Trophoblast cell (in vitro differentiated cells and primary cell): ENCODE results near the gene MARCHF2.

Experiments
- DNase-seq, 2 donors: peaks; one replicate each; pipeline ENCODE4 v3.0.0-alpha.2; 2016
- H2AFZ ChIP-seq: 2 replicates; pipeline ENCODE4 v1.6.1; 2013; ENCODE audit warnings: low read length, moderate library complexity, mild to moderate bottlenecking; ENCODE audit not compliant: insufficient read depth, poor library complexity
- H2AK5ac ChIP-seq: 2 replicates; pipeline ENCODE4 v1.6.1; 2013; ENCODE audit warnings: mild to moderate bottlenecking, low read length
- H2BK120ac ChIP-seq: 2 replicates; pipeline ENCODE4 v1.6.1; 2013; ENCODE audit warnings: low read length, mild to moderate bottlenecking, moderate library complexity; ENCODE audit not compliant: insufficient read depth, poor library complexity
- H2BK12ac ChIP-seq: 2 replicates; pipeline ENCODE4 v1.6.1; 2013; ENCODE audit warnings: mild to moderate bottlenecking, low read length, moderate library complexity
- H2BK5ac ChIP-seq: 2 replicates; pipeline ENCODE4 v1.6.1; 2013; ENCODE audit warnings: low read length, low read depth, moderate library complexity, mild to moderate bottlenecking; ENCODE audit not compliant: poor library complexity
- H3K14ac ChIP-seq: 2 replicates; pipeline ENCODE4 v1.6.1; 2013; ENCODE audit warnings: mild to moderate bottlenecking, low read length
- H3K18ac ChIP-seq: 2 replicates; pipeline ENCODE4 v1.6.1; 2013; ENCODE audit warnings: mild to moderate bottlenecking, low read length
- H3K23ac ChIP-seq: 2 replicates; pipeline ENCODE4 v1.6.1; 2013; ENCODE audit warnings: low read length
- H3K27ac ChIP-seq: 2 replicates; pipeline ENCODE4 v1.5.1; 2013; ENCODE audit warnings: low read depth, mild to moderate bottlenecking, inconsistent platforms, low read length, moderate library complexity
- H3K27me3 ChIP-seq: 2 replicates; pipeline ENCODE4 v1.6.1; 2013; ENCODE audit warnings: inconsistent platforms, mild to moderate bottlenecking, low read length, moderate library complexity; ENCODE audit not compliant: insufficient read depth
- H3K36me3 ChIP-seq, 2 experiments: 1 replicate in 1 of 2; 2 replicates in 1 of 2; pipeline ENCODE4 v1.6.1; 2013; ENCODE audit warnings: low read length in 2 of 2, mild to moderate bottlenecking in 2 of 2, moderate library complexity in 1 of 2; ENCODE audit not compliant: insufficient read depth in 2 of 2, control insufficient read depth in 1 of 2
- H3K4ac ChIP-seq: 2 replicates; pipeline ENCODE4 v1.6.1; 2013; ENCODE audit warnings: low read depth, mild to moderate bottlenecking, low read length, moderate library complexity
- H3K4me1 ChIP-seq, 2 experiments: 1 replicate in 1 of 2; 2 replicates in 1 of 2; pipeline ENCODE4 v1.6.1; 2013; ENCODE audit warnings: low read length in 2 of 2, mild to moderate bottlenecking in 2 of 2, moderate library complexity in 1 of 2; ENCODE audit not compliant: insufficient read depth in 2 of 2, control insufficient read depth in 1 of 2
- H3K4me2 ChIP-seq: 2 replicates; pipeline ENCODE4 v1.6.1; 2013; ENCODE audit warnings: inconsistent platforms, mild to moderate bottlenecking, low read length, moderate library complexity
- H3K4me3 ChIP-seq: 2 replicates; pipeline ENCODE4 v1.5.1; 2013; ENCODE audit warnings: mild to moderate bottlenecking, low read depth, low read length, inconsistent platforms
- H3K79me1 ChIP-seq: one replicate; pipeline ENCODE4 v1.6.1; 2013; ENCODE audit warnings: low read length
- H3K79me2 ChIP-seq: 2 replicates; pipeline ENCODE4 v1.6.1; 2013; ENCODE audit warnings: low read length, mild to moderate bottlenecking; ENCODE audit not compliant: control insufficient read depth, insufficient read depth, poor library complexity
- H3K9ac ChIP-seq: 2 replicates; pipeline ENCODE4 v1.6.1; 2013; ENCODE audit warnings: mild to moderate bottlenecking, low read length
- H3K9me3 ChIP-seq: 2 replicates; pipeline ENCODE4 v1.6.1; 2013; ENCODE audit warnings: low read depth, mild to moderate bottlenecking, control low read depth, inconsistent platforms, low read length; ENCODE audit not compliant: insufficient read depth
- H4K12ac ChIP-seq: 2 replicates; pipeline ENCODE4 v1.6.1; 2013; ENCODE audit warnings: low read depth, mild to moderate bottlenecking, low read length, moderate library complexity
- H4K8ac ChIP-seq: 2 replicates; pipeline ENCODE4 v1.6.1; 2013; ENCODE audit warnings: low read depth, mild to moderate bottlenecking, low read length, moderate library complexity
- H4K91ac ChIP-seq: one replicate; pipeline ENCODE4 v1.6.1; 2013; ENCODE audit warnings: low read depth, mild to moderate bottlenecking, low read length, moderate library complexity
- WGBS: extraction: QIAGEN DNeasy Blood & Tissue Kit; methylation state at CpG from one replicate; pipeline ENCODE4 v1.1.7; 2013; ENCODE audit warnings: missing lambda C conversion rate; ENCODE audit not compliant: insufficient read length, insufficient coverage; ENCODE audit errors: extremely low coverage; 5-methylcytosine and 5-hydroxymethylcytosine counted together

MARCHF2 gene

GRCh38 chr19:8452446-8453123, 39.5 kb downstream of the MARCHF2 start:
- no peak overlapping the region for H2BK12ac ChIP-seq
- no peaks in the 10 kb centered on the region for H3K27me3 ChIP-seq
- no peak overlapping the region for H3K18ac ChIP-seq
- no peak overlapping the region for H4K8ac ChIP-seq
- H2AFZ ChIP-seq = peak overlapping the region; percentile 25
- peaks cover 0 to 9% of the 10 kb centered on the region in 2 experiments for H3K4me1 ChIP-seq
- no peak overlapping the region for H4K91ac ChIP-seq
- no peak overlapping the region for H3K14ac ChIP-seq
- peak overlapping the region; percentile 68 for H3K23ac ChIP-seq
- peak overlapping the region; percentile 97 for H3K4ac ChIP-seq
- no peak overlapping the region for H2BK5ac ChIP-seq
- no peak overlapping the region for H4K12ac ChIP-seq
- no peak overlapping the region for H2AK5ac ChIP-seq
- H3K27ac ChIP-seq = no peak overlapping the region
- H3K4me3 ChIP-seq = no peak overlapping the region
- no peaks in the 10 kb centered on the region for H3K9me3 ChIP-seq
- H3K4me2 ChIP-seq = no peak overlapping the region
- WGBS = no CpG with 5 or more reads among the region's 4 CpGs
- no peak overlapping the region for H2BK120ac ChIP-seq
- no peaks in the 10 kb centered on the region for H3K79me1 ChIP-seq
- peaks cover 17 to 32% of the 10 kb centered on the region in 2 experiments for H3K36me3 ChIP-seq
- peaks cover 38% of the 10 kb centered on the region for H3K79me2 ChIP-seq
- H3K9ac ChIP-seq = no peak overlapping the region
- DNase-seq = no peak

DNA sequence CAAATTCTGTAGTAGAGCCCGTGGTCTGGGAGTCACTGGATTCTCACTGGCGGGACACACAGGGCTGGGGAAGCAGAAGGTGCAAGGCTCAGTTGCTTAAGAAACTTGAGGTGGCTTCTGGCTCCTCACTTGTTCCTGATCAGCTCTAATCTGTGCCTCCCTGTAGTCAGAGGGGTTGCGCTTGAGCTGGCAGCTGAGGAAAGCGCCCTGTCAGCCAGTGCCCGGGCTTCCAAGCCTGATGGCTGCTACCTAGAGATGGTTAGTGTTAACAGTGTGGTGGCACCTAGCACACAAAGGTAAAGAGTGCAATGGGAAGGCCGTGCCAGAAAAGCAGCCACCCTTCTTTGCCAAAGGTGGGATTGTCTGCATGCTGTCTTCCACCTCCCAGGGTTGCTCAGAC, 40.5 kb downstream of the MARCHF2 start:
- Histone ChIP-seq H2BK5ac (no peak overlapping the region), H3K36me3 (peaks cover 20 to 34% of the 10 kb centered on the region in 2 experiments), H4K8ac (no peak overlapping the region), H3K4me1 (peaks cover 0 to 10% of the 10 kb centered on the region in 2 experiments), H3K14ac (no peak overlapping the region), H3K9ac (no peak overlapping the region), H3K23ac (no peak overlapping the region), H3K4ac (peak overlapping the region; percentile 94), H3K27ac (no peak overlapping the region), H3K4me2 (no peak overlapping the region), H3K27me3 (no peaks in the 10 kb centered on the region), H2AK5ac (no peak overlapping the region), H2AFZ (no peak overlapping the region), H3K79me1 (no peaks in the 10 kb centered on the region), H3K79me2 (peaks cover 38% of the 10 kb centered on the region), H2BK12ac (no peak overlapping the region), H3K9me3 (no peaks in the 10 kb centered on the region), H2BK120ac (no peak overlapping the region), H4K91ac (no peak overlapping the region), H3K4me3 (no peak overlapping the region), H4K12ac (no peak overlapping the region), H3K18ac (no peak overlapping the region)
- no peak for DNase-seq
- no CpG with 5 or more reads among the region's 6 CpGs for WGBS

DNA sequence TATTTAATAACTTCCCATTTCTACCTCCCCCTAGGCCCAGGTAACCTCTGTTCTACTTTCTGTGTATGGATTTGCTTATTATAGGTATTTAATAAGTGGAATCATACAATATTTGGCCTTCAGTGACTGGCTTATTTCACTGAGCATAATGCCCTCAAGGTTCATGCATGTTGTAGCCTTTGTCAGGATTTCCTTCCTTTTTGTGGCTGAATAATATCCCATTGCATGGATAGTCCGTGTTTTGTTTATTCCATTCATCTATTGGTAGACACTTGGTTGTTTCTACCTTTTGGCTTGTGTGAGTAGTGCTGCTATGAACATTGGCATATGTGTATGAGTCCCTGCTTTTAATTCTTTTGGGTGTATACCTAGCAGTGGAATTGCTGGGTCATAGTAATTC, 41.1 kb downstream of the MARCHF2 start:
- no peak overlapping the region for H3K4me3 ChIP-seq
- H3K4me2 ChIP-seq = no peak overlapping the region
- peak overlapping the region; percentile 68 for H3K4ac ChIP-seq
- no peak overlapping the region for H4K91ac ChIP-seq
- H2AFZ ChIP-seq = no peak overlapping the region
- H3K23ac ChIP-seq = no peak overlapping the region
- no peak overlapping the region for H4K8ac ChIP-seq
- no peak overlapping the region for H3K14ac ChIP-seq
- H3K4me1 ChIP-seq = peaks cover 2 to 14% of the 10 kb centered on the region in 2 experiments
- H3K27ac ChIP-seq = no peak overlapping the region
- DNase-seq = no peak
- no peak overlapping the region for H2AK5ac ChIP-seq
- H3K9me3 ChIP-seq = no peaks in the 10 kb centered on the region
- H3K36me3 ChIP-seq = peaks cover 24 to 37% of the 10 kb centered on the region in 2 experiments
- no peak overlapping the region for H2BK12ac ChIP-seq
- no peak overlapping the region for H3K9ac ChIP-seq
- no peaks in the 10 kb centered on the region for H3K79me1 ChIP-seq
- no peak overlapping the region for H3K18ac ChIP-seq
- H4K12ac ChIP-seq = no peak overlapping the region
- WGBS = no CpG with 5 or more reads among the region's 1 CpG
- no peaks in the 10 kb centered on the region for H3K27me3 ChIP-seq
- H2BK120ac ChIP-seq = no peak overlapping the region
- H2BK5ac ChIP-seq = no peak overlapping the region
- H3K79me2 ChIP-seq = peaks cover 42% of the 10 kb centered on the region

GRCh38 chr19:8455018-8455417, 41.9 kb downstream of the MARCHF2 start:
- no peak overlapping the region for H2BK5ac ChIP-seq
- H2AK5ac ChIP-seq = no peak overlapping the region
- no peak overlapping the region for H3K4me3 ChIP-seq
- no peak overlapping the region for H3K27ac ChIP-seq
- H4K91ac ChIP-seq = no peak overlapping the region
- H3K9me3 ChIP-seq = no peaks in the 10 kb centered on the region
- H3K23ac ChIP-seq = no peak overlapping the region
- DNase-seq = no peak
- no peak overlapping the region for H3K18ac ChIP-seq
- peaks cover 40% of the 10 kb centered on the region for H3K79me2 ChIP-seq
- peaks cover 2 to 12% of the 10 kb centered on the region in 2 experiments for H3K4me1 ChIP-seq
- H3K4ac ChIP-seq = peak overlapping the region; percentile 81
- peaks cover 24 to 37% of the 10 kb centered on the region in 2 experiments for H3K36me3 ChIP-seq
- no peak overlapping the region for H4K12ac ChIP-seq
- H4K8ac ChIP-seq = no peak overlapping the region
- H3K14ac ChIP-seq = no peak overlapping the region
- H3K27me3 ChIP-seq = no peaks in the 10 kb centered on the region
- no peak overlapping the region for H3K9ac ChIP-seq
- WGBS = no CpG with 5 or more reads among the region's 5 CpGs
- H3K79me1 ChIP-seq = no peaks in the 10 kb centered on the region
- H2BK120ac ChIP-seq = no peak overlapping the region
- no peak overlapping the region for H2AFZ ChIP-seq
- no peak overlapping the region for H2BK12ac ChIP-seq
- H3K4me2 ChIP-seq = no peak overlapping the region
